ENCODE data around the gene MAGED1. TPM values are rescaled to one million over a fixed set of nuclear protein-coding genes. Genes with fewer than 3 reads are reported as not detected.

MAGED1 gene
- total RNA-seq (2021) (118 and 143 TPM in 2 replicates), Bru-seq, nascent RNA (percentile 59 among the genes with signal in this experiment), BruChase-seq, experiment 1, labeled RNA remaining after a 2-hour chase (percentile 66 among the genes with signal in this experiment), BruChase-seq, experiment 2, labeled RNA remaining after a 6-hour chase (percentile 68 among the genes with signal in this experiment)
- long read RNA-seq, transcript MAGED1-204 (13 exons, 2,701 nt), result minor isoform, 23 of 277 reads
- long read RNA-seq, transcript MAGED1-201 (13 exons, 2,747 nt), result major isoform, 191 of 277 reads
- long read RNA-seq, partial matches to known transcripts, result 46 of 277 reads
- long read RNA-seq, other reads (novel, unspliced or antisense), result 17 of 277 reads

GRCh38 chrX:51892921-51893745 lies at the start of gene MAGED1:
TSS of gene MAGED1 (plus strand) at chrX:51893623. CDS start at chrX:51894305, 682 bp downstream.
- Histone ChIP-seq H3K4me2 (peak within 1 kb of the TSS; percentile 86), H3K27ac (no peak within 1 kb of the TSS), H4K20me1 (ENCODE audit: insufficient read depth) (no peaks in the 10 kb centered on the region), H3K4me1 (replicated peaks; ENCODE audit: insufficient read depth) (no peaks in the 10 kb centered on the region), H3K27me3 (ENCODE audit: insufficient read depth, low read depth) (no peaks in the 10 kb centered on the region), H3K79me2 (ENCODE audit: low read depth) (no peaks in the 10 kb centered on the region), H3K9me3 (ENCODE audit: insufficient read depth, low read depth) (no peaks in the 10 kb centered on the region), H3K4me3 (peak within 1 kb of the TSS; percentile 64), H3K9me2 (ENCODE audit: insufficient read depth) (no peaks in the 10 kb centered on the region), H3F3A (ENCODE audit: insufficient read depth, low read depth) (no peaks in the 10 kb centered on the region), H2AFZ (peak within 1 kb of the TSS; percentile 79), H3K36me3 (ENCODE audit: low read depth) (no peaks in the 10 kb centered on the region)
- intact Hi-C loops (cut with micrococcal nuclease; ENCODE audit: unreplicated experiment), result no loop called here
- ChIA-PET CTCF (no interaction called here), POLR2A (ENCODE audit: unreplicated experiment) (interaction anchor here (0.5 to 0.6 kb wide), 4 partner anchors 10 to 977 kb away, joined by 5 to 10 read pairs (median 8); no protein-coding TSS in a partner anchor)
- TF ChIP-seq EZH2 (IDR thresholded peaks at IDR 0.05; ENCODE audit: low read depth) (no peak), CTCF (conservative IDR thresholded peaks at IDR 0.05) (no peak)
- BruUV-seq (replicated peaks), result TSS peak; percentile 87
- DNase-seq, result peak; percentile 79 to 98

GRCh38 chrX:51847463-51847862 lies 46.0 kb upstream of the MAGED1 start:
- H4K20me1 ChIP-seq (ENCODE audit: insufficient read depth), result no peaks in the 10 kb centered on the region
- no peak overlapping the region for H3K27ac ChIP-seq
- no peaks in the 10 kb centered on the region for H3K9me2 ChIP-seq (ENCODE audit: insufficient read depth)
- H3K79me2 ChIP-seq (ENCODE audit: low read depth), result no peaks in the 10 kb centered on the region
- no peaks in the 10 kb centered on the region for H3F3A ChIP-seq (ENCODE audit: insufficient read depth, low read depth)
- H3K4me2 ChIP-seq, result no peak overlapping the region
- H3K4me1 ChIP-seq (replicated peaks; ENCODE audit: insufficient read depth), result no peaks in the 10 kb centered on the region
- intact Hi-C loops (cut with micrococcal nuclease; ENCODE audit: unreplicated experiment), result no loop called here
- no peak for DNase-seq
- H3K4me3 ChIP-seq, result no peak overlapping the region
- TF ChIP-seq EZH2 (IDR thresholded peaks at IDR 0.05; ENCODE audit: low read depth), result no peak
- no peak for TF ChIP-seq CTCF (conservative IDR thresholded peaks at IDR 0.05)
- POLR2A ChIA-PET (ENCODE audit: unreplicated experiment), result no interaction called here
- no peaks in the 10 kb centered on the region for H3K36me3 ChIP-seq (ENCODE audit: low read depth)
- BruUV-seq (replicated peaks), result no TSS peak
- CTCF ChIA-PET, result no interaction called here
- no peaks in the 10 kb centered on the region for H3K9me3 ChIP-seq (ENCODE audit: insufficient read depth, low read depth)
- no peaks in the 10 kb centered on the region for H3K27me3 ChIP-seq (ENCODE audit: insufficient read depth, low read depth)
- no peak overlapping the region for H2AFZ ChIP-seq

GRCh38 chrX:51851507-51852085 lies 41.8 kb upstream of the MAGED1 start:
- Histone ChIP-seq H4K20me1 (ENCODE audit: insufficient read depth) (no peaks in the 10 kb centered on the region), H3K4me2 (no peak overlapping the region), H3K36me3 (ENCODE audit: low read depth) (no peaks in the 10 kb centered on the region), H3K9me3 (ENCODE audit: insufficient read depth, low read depth) (no peaks in the 10 kb centered on the region), H3K4me1 (replicated peaks; ENCODE audit: insufficient read depth) (no peaks in the 10 kb centered on the region), H3K9me2 (ENCODE audit: insufficient read depth) (no peaks in the 10 kb centered on the region), H3K27ac (no peak overlapping the region), H3F3A (ENCODE audit: insufficient read depth, low read depth) (no peaks in the 10 kb centered on the region), H3K27me3 (ENCODE audit: insufficient read depth, low read depth) (no peaks in the 10 kb centered on the region), H2AFZ (no peak overlapping the region), H3K79me2 (ENCODE audit: low read depth) (no peaks in the 10 kb centered on the region), H3K4me3 (no peak overlapping the region)
- no peak for DNase-seq
- TF ChIP-seq CTCF (conservative IDR thresholded peaks at IDR 0.05) (no peak), EZH2 (IDR thresholded peaks at IDR 0.05; ENCODE audit: low read depth) (no peak)
- ChIA-PET POLR2A (ENCODE audit: unreplicated experiment) (no interaction called here), CTCF (no interaction called here)
- intact Hi-C loops (cut with micrococcal nuclease; ENCODE audit: unreplicated experiment), result no loop called here
- no TSS peak for BruUV-seq (replicated peaks)

Measured in PC-9 (cell line).